CD1c-positive myeloid dendritic cell (primary cell): ENCODE results near the gene CHURC1.
A peak's percentile ranks its signal among the peaks of the same experiment; 100 is the strongest.

ENCODE experiments used
- DNase-seq: peaks from one replicate; pipeline ENCODE4 v3.0.0-alpha.2; 2016; ENCODE audit errors: extremely low spot score

CHURC1 gene

GRCh38 chr14:64914237-64915028 is at the start of gene CHURC1:
TSS of gene CHURC1 (plus strand) at chr14:64914455. CDS start at chr14:64914496, 41 bp downstream.
- DNase-seq = peak; percentile 100

- DNase-seq = no peak
Measured at GRCh38 chr14:64865109-64865508, 49.1 kb upstream of the CHURC1 start.

DNA sequence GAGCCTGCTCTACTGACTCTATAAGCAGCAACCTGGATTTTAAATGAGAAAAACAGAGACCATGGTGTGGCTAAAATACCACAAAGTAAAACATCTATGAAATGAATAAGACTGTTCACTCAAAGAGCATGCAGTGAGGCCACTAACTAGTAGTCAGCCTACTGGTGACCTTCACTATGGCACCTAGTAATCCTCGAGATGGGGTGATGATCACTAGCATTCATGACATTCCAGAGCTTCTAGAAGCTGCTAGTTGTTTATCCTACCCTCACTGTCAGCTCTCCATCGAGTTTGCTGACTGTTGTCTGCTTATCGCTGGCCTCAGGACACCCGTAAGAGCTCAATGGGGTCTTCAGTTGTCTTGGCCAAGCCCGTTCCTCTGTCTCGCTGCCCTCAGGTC is 48.3 kb upstream of the CHURC1 start:
- no peak for DNase-seq

DNA sequence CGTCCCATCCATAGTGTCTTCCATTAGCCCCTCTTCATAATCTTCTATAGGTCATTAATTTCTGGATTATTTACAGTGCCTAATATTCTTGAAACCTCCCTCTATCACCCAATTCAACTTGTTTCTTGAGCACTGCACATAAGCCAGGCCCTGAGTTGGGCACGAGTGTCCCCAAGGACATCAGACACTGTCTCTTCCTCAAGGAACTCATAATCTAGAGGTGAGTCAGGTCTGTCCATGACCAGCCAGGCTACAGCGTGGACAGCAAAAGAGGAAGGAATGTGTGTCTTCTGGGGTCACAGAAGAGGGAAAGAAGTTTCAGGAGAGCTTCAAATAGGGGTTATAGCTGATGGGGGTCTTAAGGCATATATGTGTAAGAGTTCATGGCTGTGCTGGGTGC is 47.1 kb upstream of the CHURC1 start:
- no peak for DNase-seq

- DNase-seq = no peak
Measured at GRCh38 chr14:64868379-64868778, 45.9 kb upstream of the CHURC1 start.

DNA sequence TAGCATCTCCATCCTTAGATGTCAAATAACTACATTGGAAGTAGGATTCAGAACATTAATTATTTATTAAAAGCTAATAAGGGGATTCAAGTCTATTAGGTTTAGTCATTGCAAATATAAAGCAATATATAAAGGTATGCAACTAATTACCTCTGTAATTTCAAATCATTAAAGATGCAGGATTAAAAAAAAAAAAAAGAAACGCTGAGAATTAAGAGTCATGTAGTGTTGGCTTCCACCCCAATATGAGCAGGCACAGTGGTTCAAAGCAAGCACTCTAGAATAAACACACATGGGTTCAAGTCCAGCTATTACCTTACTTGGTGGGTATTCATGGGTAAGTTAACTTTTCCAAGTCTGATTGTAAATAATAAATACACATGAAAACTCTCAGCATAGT is 45.4 kb upstream of the CHURC1 start:
- DNase-seq = no peak

- DNase-seq = no peak
Measured at GRCh38 chr14:64870160-64870559, 44.1 kb upstream of the CHURC1 start.

DNA sequence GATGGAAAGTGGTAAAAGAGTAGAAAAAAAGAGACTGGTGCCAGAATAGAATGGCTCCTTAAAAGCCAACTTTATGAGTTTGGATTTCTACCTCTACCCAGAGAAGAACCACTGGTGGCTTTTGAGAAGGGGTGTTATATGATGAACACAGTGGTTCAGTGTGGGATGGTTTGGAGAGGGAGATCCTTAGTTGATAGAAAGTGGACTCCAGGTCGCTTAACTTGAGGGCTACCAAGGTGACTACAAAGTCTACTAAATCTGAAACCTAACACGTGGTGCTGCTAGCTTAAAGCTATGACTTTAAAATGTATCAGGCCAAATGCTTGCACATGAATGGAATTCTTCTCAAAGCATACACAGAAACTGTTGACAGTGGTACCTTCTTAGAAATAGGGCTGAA is 42.9 kb upstream of the CHURC1 start:
- DNase-seq = no peak

DNA sequence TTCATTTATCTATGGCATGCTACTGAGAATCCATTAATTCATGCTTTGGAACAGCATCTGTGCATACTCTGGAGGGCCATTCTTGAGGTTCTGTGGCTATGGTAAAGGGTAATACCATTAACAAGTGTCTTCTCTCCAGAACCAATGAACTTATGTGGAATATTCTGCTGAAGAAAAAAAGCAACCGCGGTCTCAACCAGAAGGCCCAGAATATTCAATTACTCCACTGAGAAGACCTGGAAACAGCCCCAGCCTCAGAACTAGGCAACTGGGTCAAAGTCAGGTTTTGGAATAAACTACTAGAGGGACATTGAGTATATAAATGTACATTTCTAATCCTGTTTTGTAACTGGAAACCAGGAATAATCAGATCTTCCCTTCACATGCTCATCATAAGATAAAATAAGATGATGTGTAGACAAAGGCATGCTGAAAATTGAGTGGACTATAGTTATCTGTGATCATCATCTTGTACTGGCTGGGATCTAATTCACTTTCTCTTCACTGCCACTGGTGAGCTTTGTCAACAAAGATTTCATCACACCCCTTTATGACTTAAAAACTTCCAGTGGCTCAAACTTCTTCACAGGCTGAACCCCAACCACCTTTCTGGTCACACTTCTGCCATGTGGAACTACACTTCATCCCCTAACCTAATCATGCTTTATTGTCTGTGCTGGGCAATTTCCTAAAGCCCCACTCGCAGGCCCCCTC is 40.6 kb upstream of the CHURC1 start:
- DNase-seq = no peak

GRCh38 chr14:64875350-64875749 is 38.9 kb upstream of the CHURC1 start:
- DNase-seq = no peak

DNA sequence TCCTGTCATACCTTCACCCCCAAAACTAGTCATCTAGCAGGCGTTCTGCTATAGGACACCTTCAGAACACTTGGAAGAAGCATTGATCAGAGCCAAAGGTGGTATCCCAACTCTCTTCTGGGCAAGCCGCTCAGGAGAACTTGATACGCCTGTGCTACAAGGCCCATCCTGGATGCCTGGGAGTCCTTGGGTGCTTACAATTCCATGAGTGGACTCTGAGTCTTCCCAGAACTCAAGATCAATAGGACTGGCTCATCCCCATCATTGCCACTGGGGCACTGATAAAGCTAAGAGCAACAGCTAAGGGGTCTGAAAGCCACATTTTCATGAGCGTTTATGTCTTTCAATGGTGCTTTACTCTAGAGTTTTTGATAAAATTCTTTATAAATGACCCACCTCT is 36.4 kb upstream of the CHURC1 start:
- DNase-seq = no peak

GRCh38 chr14:64878837-64879634 is 35.2 kb upstream of the CHURC1 start:
- no peak for DNase-seq

GRCh38 chr14:64879635-64880220 is 34.5 kb upstream of the CHURC1 start, which contains the start of gene SPTB:
TSS of gene SPTB (minus strand) at chr14:64879907. CDS start at chr14:64823094, 56,813 bp downstream.
- DNase-seq = peak; percentile 19

DNA sequence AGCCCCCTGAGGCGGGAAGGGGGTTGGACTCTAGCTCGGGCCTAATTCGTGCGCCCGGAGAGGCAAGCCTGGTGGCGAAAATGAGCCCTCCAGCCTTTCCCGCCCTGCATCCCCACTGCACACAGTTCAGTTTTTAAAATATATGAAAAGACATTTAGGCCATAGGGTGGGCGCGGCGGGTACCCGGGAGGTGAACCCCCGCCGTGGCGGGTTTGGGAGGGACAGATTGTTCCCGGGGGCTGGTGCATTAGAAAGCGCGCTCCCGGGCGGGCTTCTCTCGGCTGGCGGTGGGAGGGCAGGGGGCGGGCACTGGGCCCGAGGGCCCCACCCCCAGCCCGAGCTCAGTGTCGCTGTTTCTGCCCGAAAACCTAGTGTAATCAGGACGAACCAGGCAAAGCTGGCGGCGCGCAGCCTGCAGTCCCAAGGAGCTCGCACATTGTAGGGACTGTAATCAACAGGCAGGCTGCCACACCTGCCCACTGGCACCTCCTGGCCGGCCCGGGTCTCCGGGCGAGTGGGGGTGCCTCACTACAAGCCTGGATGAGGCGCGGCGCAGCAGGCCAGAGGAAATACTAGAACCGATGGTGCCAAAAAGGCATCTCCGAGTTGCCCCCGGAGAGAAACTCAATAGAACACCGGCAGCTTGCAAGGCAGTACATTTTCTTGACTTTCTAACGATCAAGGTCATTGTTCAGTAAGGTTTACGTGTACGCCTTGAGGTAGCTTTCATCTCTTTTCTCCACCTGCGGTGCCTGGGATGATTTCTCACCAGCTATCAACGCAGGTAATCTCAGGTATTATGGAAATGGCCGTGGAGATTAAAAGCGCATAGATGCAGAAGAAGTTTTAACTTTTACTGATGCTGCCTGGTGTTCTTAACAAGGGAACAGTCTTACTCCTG is 33.8 kb upstream of the CHURC1 start:
- peak; percentile 32 for DNase-seq

DNA sequence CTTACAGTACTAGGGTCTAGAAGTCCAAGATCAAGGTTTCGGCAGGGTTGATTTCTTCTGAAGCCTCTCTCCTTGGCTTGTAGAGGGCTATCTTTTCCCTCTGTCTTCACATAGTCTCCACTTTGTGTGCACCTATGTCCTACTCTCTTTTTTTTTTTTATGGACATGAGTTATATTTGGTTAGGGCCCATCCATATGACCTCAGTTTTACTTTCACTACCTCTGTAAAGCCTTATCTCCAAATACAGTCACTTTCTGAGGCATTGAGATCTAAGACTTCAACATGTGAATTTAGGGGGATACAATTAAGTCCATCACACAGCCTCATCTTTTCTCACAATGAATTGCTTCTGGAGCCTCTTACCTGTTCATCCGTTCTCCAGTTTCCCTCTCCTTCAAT is 28.7 kb upstream of the CHURC1 start:
- no peak for DNase-seq

DNA sequence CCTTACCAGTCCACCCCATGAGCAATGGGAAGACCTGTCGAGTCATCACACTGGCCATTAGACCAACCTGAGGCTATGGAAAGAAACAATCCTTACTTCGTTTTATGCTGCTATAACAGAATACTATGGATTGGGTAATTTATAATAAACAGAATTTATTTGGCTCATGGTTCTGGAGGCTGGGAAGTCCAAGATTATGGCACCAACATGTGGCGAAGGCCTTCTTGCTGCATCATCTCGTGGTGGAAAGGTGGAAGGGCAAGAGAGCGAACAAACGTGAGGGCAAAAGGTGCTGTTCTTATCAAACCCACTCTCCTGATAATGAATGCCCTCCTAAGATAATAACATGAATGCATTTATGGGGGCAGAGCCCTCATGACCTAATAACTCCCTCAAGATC is 24.9 kb upstream of the CHURC1 start:
- DNase-seq = no peak

GRCh38 chr14:64891173-64891838 is 22.9 kb upstream of the CHURC1 start:
- no peak for DNase-seq

DNA sequence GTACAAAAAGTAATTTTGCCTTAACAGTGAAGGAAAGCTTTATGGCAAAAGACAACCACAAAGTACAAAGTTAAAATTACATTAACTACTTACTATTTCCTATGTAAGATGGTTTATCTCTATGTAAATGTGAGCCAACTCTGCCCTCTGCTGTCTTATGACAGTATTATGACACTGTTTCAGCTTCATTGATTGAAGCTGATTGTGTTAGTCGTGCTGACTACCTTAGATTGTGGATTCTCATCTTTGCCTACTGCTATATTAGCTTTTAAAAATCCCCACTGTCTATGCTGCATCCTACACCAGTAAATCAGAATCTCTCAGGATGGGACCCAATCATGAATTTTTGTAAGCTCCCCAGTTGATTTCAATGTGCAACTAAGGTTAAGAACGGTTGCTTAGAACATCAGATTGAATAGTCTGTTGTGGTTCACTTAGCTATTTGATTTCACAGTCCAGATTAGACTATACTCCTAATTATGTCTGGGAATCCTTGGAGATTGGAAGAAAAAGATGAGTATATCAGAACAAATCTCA is 22.3 kb upstream of the CHURC1 start:
- DNase-seq = peak; percentile 69

GRCh38 chr14:64899958-64900357 is 14.3 kb upstream of the CHURC1 start:
- DNase-seq = no peak

DNA sequence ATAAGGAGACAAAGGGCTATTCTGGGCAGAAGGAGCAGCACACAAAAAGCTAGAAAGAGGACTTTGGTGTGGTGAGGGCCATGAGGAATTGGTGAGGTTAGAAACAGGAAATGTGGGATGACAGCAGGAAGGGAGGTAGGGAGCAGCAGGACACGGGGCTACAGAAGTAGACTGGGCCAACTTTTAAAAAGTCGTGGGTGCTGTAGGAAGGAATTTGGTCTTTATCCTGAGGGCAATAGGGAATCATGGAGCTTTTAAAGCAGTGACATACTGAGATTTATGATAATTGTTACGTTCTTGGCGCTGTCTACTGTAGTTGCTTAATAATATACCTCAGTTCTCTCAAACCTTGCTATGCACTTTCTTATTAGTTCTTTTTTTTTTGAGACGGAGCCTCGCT is 8.2 kb upstream of the CHURC1 start:
- DNase-seq = no peak
